Keratinocyte (primary cell): ENCODE data around the gene DEPDC5. TPM values are rescaled to one million over a fixed set of nuclear protein-coding genes. Genes with fewer than 3 reads are reported as not detected.
"Not testable (repeated sequence)": the region's sequence is repeated elsewhere in the genome, so short reads cannot be mapped to it uniquely, and the experiment has no call there.

Experiments
- DNase-seq: peaks from one replicate; pipeline ENCODE4 v3.0.0-alpha.2; 2011; ENCODE audit warnings: low read depth, missing footprints, low spot score
- FAIRE-seq: peaks from 2 replicates; lab custom pipeline; 2011; peaks lifted over from hg19 to GRCh38; lab: Jason Lieb, UNC
- H2AFZ ChIP-seq: 2 replicates; pipeline ENCODE4 v1.6.0; 2012; ENCODE audit warnings: low read length, control low read depth, inconsistent platforms; ENCODE audit not compliant: control insufficient read depth
- H3K27ac ChIP-seq: 2 replicates; pipeline ENCODE4 v1.5.1; 2011; ENCODE audit warnings: low read length; ENCODE audit not compliant: control insufficient read depth, insufficient read depth
- H3K27me3 ChIP-seq: 3 replicates; pipeline ENCODE4 v1.6.0; 2011; ENCODE audit warnings: low read length; ENCODE audit not compliant: control insufficient read depth, insufficient read depth; ENCODE audit errors: extremely low read depth
- H3K36me3 ChIP-seq, 2 experiments: 2 replicates in 1 of 2; 3 replicates in 1 of 2; pipeline ENCODE4 v1.5.1; 2011; ENCODE audit warnings: low read length in 2 of 2, mild to moderate bottlenecking in 1 of 2; ENCODE audit not compliant: control insufficient read depth in 2 of 2, insufficient read depth in 2 of 2; ENCODE audit errors: extremely low read depth in 1 of 2
- H3K4me1 ChIP-seq: 3 replicates; pipeline ENCODE4 v1.5.1; 2011; ENCODE audit warnings: low read length; ENCODE audit not compliant: control insufficient read depth, insufficient read depth; ENCODE audit errors: extremely low read depth
- H3K4me2 ChIP-seq: 3 replicates; pipeline ENCODE4 v1.6.0; 2011; ENCODE audit warnings: low read depth, low read length; ENCODE audit not compliant: control insufficient read depth, insufficient read depth; ENCODE audit errors: extremely low read depth
- H3K4me3 ChIP-seq, 3 experiments: fragments of 200-600 bp in 1 of 3; sonication (generic) in 1 of 3; 2 replicates in 2 of 3; 3 replicates in 1 of 3; pipeline ENCODE4 v1.5.1; 2011 to 2016; ENCODE audit warnings: low read length in 3 of 3, mild to moderate bottlenecking in 3 of 3, control low read depth in 2 of 3, inconsistent platforms in 1 of 3, low read depth in 1 of 3, mixed read lengths in 1 of 3, mixed run types in 1 of 3, moderate library complexity in 1 of 3; ENCODE audit not compliant: control insufficient read depth in 2 of 3, insufficient read depth in 2 of 3; ENCODE audit errors: extremely low read depth in 1 of 3
- H3K79me2 ChIP-seq: 2 replicates; pipeline ENCODE4 v1.6.0; 2012; ENCODE audit warnings: low read length; ENCODE audit not compliant: control insufficient read depth, insufficient read depth
- H3K9ac ChIP-seq: 3 replicates; pipeline ENCODE4 v1.6.0; 2011; ENCODE audit warnings: low read length; ENCODE audit not compliant: control insufficient read depth, insufficient read depth; ENCODE audit errors: extremely low read depth
- H3K9me1 ChIP-seq: 3 replicates; pipeline ENCODE4 v1.6.0; 2011; ENCODE audit warnings: low read length; ENCODE audit not compliant: control insufficient read depth, insufficient read depth; ENCODE audit errors: extremely low read depth
- H3K9me3 ChIP-seq: 2 replicates; pipeline ENCODE4 v1.5.1; 2012; ENCODE audit warnings: low read depth, low read length; ENCODE audit not compliant: control insufficient read depth
- H4K20me1 ChIP-seq: 3 replicates; pipeline ENCODE4 v1.6.0; 2011; ENCODE audit warnings: low read length; ENCODE audit not compliant: control insufficient read depth, insufficient read depth; ENCODE audit errors: extremely low read depth
- CTCF ChIP-seq, 3 experiments: IDR thresholded peaks in 1 of 3; conservative IDR thresholded peaks in 1 of 3; optimal IDR thresholded peaks in 1 of 3; 2 replicates in 2 of 3; 3 replicates in 1 of 3; pipeline versions ENCODE3 to v1.5.1; 2011; ENCODE audit warnings: low read length in 3 of 3, mild to moderate bottlenecking in 3 of 3, moderate library complexity in 2 of 3, control low read depth in 1 of 3, inconsistent platforms in 1 of 3; ENCODE audit not compliant: insufficient read depth in 2 of 3; ENCODE audit errors: extremely low read depth in 1 of 3
- EZH2 ChIP-seq: IDR thresholded peaks from one replicate; pipeline ENCODE4 v1.6.1; 2012; ENCODE audit warnings: inconsistent platforms, mild to moderate bottlenecking, low read length, moderate library complexity
- dilution Hi-C: fragments of 300-500 bp; cut with MboI; formaldehyde crosslinking; loops from one replicate; pipeline ENCODE4 v1.7.0; 2020; ENCODE audit warnings: low sequenced_read_pairs; ENCODE audit not compliant: extremely low pct_ligation_motif_present
- polyA plus RNA-seq, 5 experiments: library from polyadenylated mRNA; depleted of rRNA in 3 of 5; stranded (reverse) in 3 of 5; stranded (forward) in 1 of 5; unstranded in 1 of 5; fragments of >200 nt; gene quantifications; 1 replicate in 1 of 5; 2 replicates in 3 of 5; 3 replicates in 1 of 5; pipeline versions ENCODE4 v1.2.1 to v1.2.3, GENCODE V29; 2011 to 2012; ENCODE audit warnings: missing spikeins in 2 of 5, low read depth in 1 of 5, low replicate concordance in 1 of 5

DEPDC5 gene
- polyA plus RNA-seq, 1 donor (not counting 4 experiments of a cell fraction or from before 2014, with no cell fraction given), result 9.7 TPM

- Histone ChIP-seq H3K4me3 (no peak overlapping the region), H3K36me3 (peaks cover 0 to 4% of the 10 kb centered on the region in 2 experiments), H3K4me2 (no peak overlapping the region), H3K79me2 (no peaks in the 10 kb centered on the region), H4K20me1 (no peaks in the 10 kb centered on the region), H3K9me3 (no peaks in the 10 kb centered on the region), H3K27ac (no peak overlapping the region), H3K27me3 (no peaks in the 10 kb centered on the region), H3K4me1 (no peaks in the 10 kb centered on the region), H3K9ac (no peak overlapping the region), H2AFZ (no peak overlapping the region), H3K9me1 (no peaks in the 10 kb centered on the region)
- dilution Hi-C loops, result no loop called here
- DNase-seq, result no peak
- TF ChIP-seq CTCF (optimal IDR thresholded peaks at IDR 0.05 in 1 of 3, IDR thresholded peaks at IDR 0.05 in 1 of 3, conservative IDR thresholded peaks at IDR 0.05 in 1 of 3; ENCODE audit: extremely low read depth in 1 of 3, insufficient read depth in 2 of 3, low read length in 3 of 3), result no peak
- no peak for TF ChIP-seq EZH2
- no peak for FAIRE-seq
Observed at GRCh38 chr22:31789803-31790202, 36.0 kb downstream of the DEPDC5 start.

GRCh38 chr22:31790240-31790639, 36.4 kb downstream of the DEPDC5 start:
- no peaks in the 10 kb centered on the region for H3K27me3 ChIP-seq
- no peak overlapping the region for H3K27ac ChIP-seq
- H3K9me3 ChIP-seq, result no peaks in the 10 kb centered on the region
- no peak overlapping the region for H3K9ac ChIP-seq
- DNase-seq, result no peak
- dilution Hi-C loops, result no loop called here
- TF ChIP-seq CTCF (optimal IDR thresholded peaks at IDR 0.05 in 1 of 3, IDR thresholded peaks at IDR 0.05 in 1 of 3, conservative IDR thresholded peaks at IDR 0.05 in 1 of 3; ENCODE audit: extremely low read depth in 1 of 3, insufficient read depth in 2 of 3, low read length in 3 of 3) (no peak), EZH2 (no peak)
- H2AFZ ChIP-seq, result no peak overlapping the region
- H3K4me1 ChIP-seq, result no peaks in the 10 kb centered on the region
- no peak overlapping the region for H3K4me2 ChIP-seq
- peaks cover 0 to 4% of the 10 kb centered on the region in 2 experiments for H3K36me3 ChIP-seq
- no peaks in the 10 kb centered on the region for H4K20me1 ChIP-seq
- H3K79me2 ChIP-seq, result no peaks in the 10 kb centered on the region
- FAIRE-seq, result no peak
- H3K9me1 ChIP-seq, result no peaks in the 10 kb centered on the region
- no peak overlapping the region for H3K4me3 ChIP-seq

- H3K27me3 ChIP-seq, DNase-seq, H2AFZ ChIP-seq, H3K9ac ChIP-seq, FAIRE-seq, H3K79me2 ChIP-seq, H3K4me2 ChIP-seq, dilution Hi-C loops, H3K4me1 ChIP-seq, H4K20me1 ChIP-seq, H3K4me3 ChIP-seq, H3K9me3 ChIP-seq, H3K9me1 ChIP-seq: not testable (repeated sequence)
- peaks cover 5 to 12% of the 10 kb centered on the region in 2 experiments for H3K36me3 ChIP-seq
- H3K27ac ChIP-seq, result peak overlapping the region; percentile 86
Observed at GRCh38 chr22:31799358-31799757, 45.5 kb downstream of the DEPDC5 start.
